GM18505 (cell line): ENCODE results near the gene ZNF479.
"Not testable (repeated sequence)": the region's sequence is repeated elsewhere in the genome, so short reads cannot be mapped to it uniquely, and the experiment has no call there.

Experiments
- ATAC-seq: cut with Tn5 transposase; IDR thresholded peaks from one replicate; pipeline ENCODE4 v1.9.1; 2021; ENCODE audit not compliant: unreplicated experiment
- POLR2A ChIP-seq: IDR thresholded peaks from 4 replicates; pipeline ENCODE4 v1.6.1; 2011; ENCODE audit warnings: borderline replicate concordance; ENCODE audit not compliant: insufficient read depth, insufficient read length; ENCODE audit errors: extremely low read depth

ZNF479 gene

GRCh38 chr7:57132336-57132735 lies at the start of gene ZNF479:
Gene ZNF479 (minus strand): TSS chr7:57132436. CDS start chr7:57132324, 112 bp downstream.
- ATAC-seq: not testable (repeated sequence)

DNA sequence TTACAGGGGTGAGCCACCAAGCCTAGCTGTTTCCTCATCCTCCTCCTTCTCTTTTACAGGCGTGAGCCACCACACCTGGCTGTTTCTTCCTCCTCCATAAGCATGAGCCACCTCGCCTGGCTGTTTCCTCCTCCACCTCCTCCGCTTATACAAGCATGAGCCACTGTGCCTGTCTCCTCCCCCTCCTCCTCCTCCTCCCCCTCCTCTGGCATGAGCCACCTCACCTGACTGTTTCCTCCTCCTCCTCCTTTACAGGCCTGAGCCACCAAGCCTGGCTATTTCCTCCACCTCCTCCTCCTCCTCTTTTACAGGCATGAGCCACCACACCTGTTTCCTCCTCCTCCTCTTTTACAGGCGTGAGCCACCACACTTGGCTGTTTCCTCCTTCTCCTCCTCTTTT lies 49.8 kb upstream of the ZNF479 start:
- ATAC-seq: no peak
- TF ChIP-seq POLR2A: no peak

DNA sequence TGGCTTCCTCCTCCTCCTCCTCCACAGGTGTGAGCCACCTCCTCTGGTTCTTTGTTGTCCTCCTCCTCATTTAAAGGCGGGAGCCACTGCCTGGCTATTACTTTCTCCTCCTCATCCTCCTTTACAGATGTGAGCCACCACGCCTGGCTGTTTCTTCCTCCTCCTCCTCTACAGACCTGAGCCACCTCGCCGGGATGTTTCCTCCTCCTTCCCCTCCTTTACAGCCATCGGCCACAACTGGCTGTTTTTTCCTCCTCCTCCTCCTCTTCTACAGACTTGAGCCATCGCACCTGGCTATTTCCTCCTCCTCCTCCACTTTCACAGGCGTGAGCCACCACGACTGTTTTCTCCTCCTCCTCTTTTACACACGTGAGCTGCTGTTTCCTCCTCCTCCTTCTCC lies 49.0 kb upstream of the ZNF479 start:
- no peak for ATAC-seq
- TF ChIP-seq POLR2A: no peak

DNA sequence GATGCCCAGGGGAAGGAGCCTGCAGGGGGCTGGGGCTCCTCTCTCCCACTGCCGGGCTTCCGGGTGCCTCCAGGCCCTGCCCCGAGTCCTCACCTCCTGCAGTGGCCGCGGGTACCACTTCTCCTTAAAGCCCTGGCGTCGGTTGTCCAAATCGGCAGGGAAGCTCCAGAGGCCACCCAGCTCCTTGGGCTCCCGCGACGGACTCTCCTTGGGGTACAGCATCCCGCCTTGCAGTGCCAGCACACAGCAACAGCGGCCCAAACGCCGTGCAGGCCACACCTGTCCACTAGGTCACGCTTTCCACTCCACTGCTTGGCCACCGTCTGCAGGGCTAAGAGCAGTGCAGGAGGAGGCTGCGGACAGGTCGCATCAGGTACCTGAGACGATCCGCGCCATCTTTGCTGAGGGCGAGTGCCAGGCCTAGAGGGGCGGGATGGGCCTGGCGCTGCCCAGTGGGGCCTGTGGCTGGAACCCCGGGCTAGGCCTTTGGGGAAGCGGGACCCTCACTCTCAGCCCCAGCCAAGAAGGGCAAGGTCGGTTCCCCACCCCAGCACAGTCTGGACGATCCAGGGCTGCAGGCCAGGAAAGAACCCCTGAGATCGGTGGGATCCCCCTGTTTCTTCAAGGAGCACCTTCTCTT lies 47.7 kb upstream of the ZNF479 start:
- no peak for TF ChIP-seq POLR2A
- ATAC-seq: no peak

DNA sequence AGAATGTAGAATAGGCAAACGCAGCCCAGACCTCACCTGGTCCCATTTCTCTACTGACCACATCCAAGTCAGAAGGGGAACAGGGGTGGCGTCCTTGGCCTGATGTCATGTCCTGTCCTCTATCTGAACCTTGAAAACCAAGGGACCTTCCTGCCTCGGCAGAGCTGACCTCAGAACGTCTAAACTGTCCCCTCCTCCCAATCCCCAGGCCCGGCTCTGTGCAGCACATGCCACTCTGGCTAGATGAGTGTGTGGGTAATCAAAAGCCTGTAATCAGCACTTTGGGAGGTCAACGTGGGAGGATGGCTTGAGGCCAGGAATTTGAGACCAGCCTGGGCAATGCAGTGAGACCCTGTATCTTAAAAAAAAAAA lies 46.5 kb upstream of the ZNF479 start:
- TF ChIP-seq POLR2A: no peak
- no peak for ATAC-seq

DNA sequence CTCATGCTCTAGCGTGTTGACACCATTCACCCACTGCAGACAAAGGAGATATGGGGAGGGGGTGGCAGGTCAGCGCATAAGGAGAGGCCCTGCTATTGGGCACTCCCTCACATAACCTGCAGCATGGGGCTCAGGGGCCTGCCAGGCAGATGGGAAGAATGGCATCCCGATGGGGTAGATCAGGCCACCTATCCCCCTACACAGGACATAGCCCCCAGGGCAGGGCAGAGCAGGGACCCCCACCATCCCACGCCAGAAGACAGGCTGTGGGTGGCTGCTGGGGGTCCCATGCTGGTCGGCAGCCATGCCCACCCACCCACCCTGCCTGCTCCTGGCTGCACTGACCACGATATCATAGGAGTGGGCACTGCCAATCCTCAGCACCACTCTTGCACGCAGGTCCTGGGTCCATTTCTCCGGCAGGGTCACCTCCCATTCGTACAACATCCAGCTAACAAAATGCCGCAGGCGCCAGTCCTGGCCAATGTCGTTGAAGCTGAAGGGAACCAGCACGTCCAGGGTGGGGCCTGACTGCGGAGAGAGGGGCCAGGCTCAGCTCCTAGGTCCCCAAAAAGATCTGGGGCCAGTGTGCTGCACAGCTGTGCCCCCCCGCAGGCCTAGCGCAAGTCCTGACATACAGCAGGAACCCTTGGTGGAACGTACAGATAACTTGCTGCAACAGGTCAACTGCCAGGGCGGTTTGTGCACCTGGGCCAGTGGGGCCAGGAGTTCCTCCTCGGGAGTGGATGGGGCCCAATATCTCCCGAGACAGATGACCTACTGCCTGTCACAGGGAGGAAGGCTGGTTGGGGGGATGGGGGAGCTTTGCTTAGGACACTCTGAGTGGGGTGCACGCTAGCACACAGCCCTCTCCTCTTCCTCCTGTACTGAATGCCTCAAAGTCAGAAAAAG lies 45.9 kb upstream of the ZNF479 start:
- no peak for ATAC-seq
- TF ChIP-seq POLR2A: no peak

DNA sequence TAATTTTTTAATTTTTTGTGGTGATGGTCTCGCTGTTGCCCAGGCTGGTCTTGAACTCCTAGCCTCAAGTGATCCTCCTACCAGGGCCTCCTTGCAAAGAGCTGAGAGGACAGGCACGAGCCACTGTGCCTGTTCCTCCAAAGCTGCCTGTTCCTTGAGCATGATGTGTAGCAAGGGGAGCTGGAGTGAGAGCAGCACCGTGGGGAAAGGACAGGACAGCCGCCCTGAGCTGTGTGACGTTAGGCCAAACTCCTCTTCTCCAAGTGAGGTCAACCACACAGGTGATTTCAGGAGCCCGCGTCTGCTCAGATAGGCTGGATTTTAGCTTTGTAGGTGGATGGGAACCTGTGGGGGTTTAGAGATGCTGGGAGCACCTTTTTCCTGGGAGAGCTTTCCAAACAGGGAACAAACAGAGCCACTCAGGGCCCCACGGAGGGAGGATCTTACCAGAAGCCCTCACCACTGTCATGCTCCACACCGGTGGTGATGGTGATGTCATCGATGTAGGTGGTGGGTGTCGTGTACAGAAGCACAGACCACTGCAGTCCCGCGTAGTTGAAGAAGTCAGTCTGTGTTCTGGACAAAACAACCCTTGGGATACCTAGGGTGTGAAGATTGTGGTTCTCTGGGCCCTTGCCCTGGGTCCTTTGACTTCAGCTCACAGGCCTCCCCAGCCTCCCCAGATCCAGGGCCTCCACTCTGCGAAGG lies 44.8 kb upstream of the ZNF479 start:
- TF ChIP-seq POLR2A: no peak
- no peak for ATAC-seq

- TF ChIP-seq POLR2A: no peak
- no peak for ATAC-seq
Observed at GRCh38 chr7:57165285-57165899, 33.2 kb upstream of the ZNF479 start.

- ATAC-seq: not testable (repeated sequence)
Observed at GRCh38 chr7:57120123-57120784, 12.0 kb downstream of the ZNF479 start.
